Endothelial cell (in vitro differentiated cells): ENCODE data around the gene NLK. TPM values are rescaled to one million over a fixed set of nuclear protein-coding genes. Genes with fewer than 3 reads are reported as not detected.

Source experiments
- DNase-seq: peaks from one replicate; pipeline ENCODE4 v3.0.0; 2021; ENCODE audit warnings: low spot score
- H3K27ac Mint-ChIP-seq: one replicate; pipeline ENCODE4 v1.8.0; 2021; ENCODE audit warnings: mixed read lengths, inconsistent platforms; ENCODE audit not compliant: unreplicated experiment
- H3K27me3 Mint-ChIP-seq: one replicate; pipeline ENCODE4 v1.8.0; 2021; ENCODE audit warnings: mild to moderate bottlenecking, moderate library complexity, mixed read lengths, inconsistent platforms; ENCODE audit not compliant: unreplicated experiment
- H3K36me3 Mint-ChIP-seq: one replicate; pipeline ENCODE4 v1.8.0; 2021; ENCODE audit warnings: mild to moderate bottlenecking, low read depth, mixed read lengths, inconsistent platforms; ENCODE audit not compliant: unreplicated experiment
- H3K4me1 Mint-ChIP-seq: one replicate; pipeline ENCODE4 v1.8.0; 2021; ENCODE audit warnings: mild to moderate bottlenecking, mixed read lengths, inconsistent platforms; ENCODE audit not compliant: unreplicated experiment
- H3K4me3 Mint-ChIP-seq: one replicate; pipeline ENCODE4 v1.8.0; 2021; ENCODE audit warnings: mild to moderate bottlenecking, mixed read lengths, inconsistent platforms; ENCODE audit not compliant: unreplicated experiment
- H3K9me3 Mint-ChIP-seq: one replicate; pipeline ENCODE4 v1.8.0; 2021; ENCODE audit warnings: mixed read lengths, inconsistent platforms; ENCODE audit not compliant: unreplicated experiment
- total RNA-seq: library from RNA; stranded (reverse); fragmentation: NEBNext Ultra II Directional; extraction: Animal tissue kit (Norgen Biotek cat#: 25700); gene quantifications from one replicate; pipeline ENCODE4 v1.2.1, GENCODE V29; 2021; ENCODE audit not compliant: unreplicated experiment
- TF ChIP-seq, protein P1 (sequence below): fragments of 200-600 bp; sonication (generic); IDR thresholded peaks from one replicate; pipeline ENCODE4 v1.5.0; 2021; ENCODE audit warnings: antibody characterized with exemption; ENCODE audit not compliant: unreplicated experiment

The NLK gene
- total RNA-seq, 1 donor from 2014 or later: 53.7 TPM

- TF ChIP-seq, protein P1, sequence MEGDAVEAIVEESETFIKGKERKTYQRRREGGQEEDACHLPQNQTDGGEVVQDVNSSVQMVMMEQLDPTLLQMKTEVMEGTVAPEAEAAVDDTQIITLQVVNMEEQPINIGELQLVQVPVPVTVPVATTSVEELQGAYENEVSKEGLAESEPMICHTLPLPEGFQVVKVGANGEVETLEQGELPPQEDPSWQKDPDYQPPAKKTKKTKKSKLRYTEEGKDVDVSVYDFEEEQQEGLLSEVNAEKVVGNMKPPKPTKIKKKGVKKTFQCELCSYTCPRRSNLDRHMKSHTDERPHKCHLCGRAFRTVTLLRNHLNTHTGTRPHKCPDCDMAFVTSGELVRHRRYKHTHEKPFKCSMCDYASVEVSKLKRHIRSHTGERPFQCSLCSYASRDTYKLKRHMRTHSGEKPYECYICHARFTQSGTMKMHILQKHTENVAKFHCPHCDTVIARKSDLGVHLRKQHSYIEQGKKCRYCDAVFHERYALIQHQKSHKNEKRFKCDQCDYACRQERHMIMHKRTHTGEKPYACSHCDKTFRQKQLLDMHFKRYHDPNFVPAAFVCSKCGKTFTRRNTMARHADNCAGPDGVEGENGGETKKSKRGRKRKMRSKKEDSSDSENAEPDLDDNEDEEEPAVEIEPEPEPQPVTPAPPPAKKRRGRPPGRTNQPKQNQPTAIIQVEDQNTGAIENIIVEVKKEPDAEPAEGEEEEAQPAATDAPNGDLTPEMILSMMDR: no peak
- DNase-seq: no peak
- Mint-ChIP-seq H3K27me3 (peaks cover 2% of the 10 kb centered on the region), H3K27ac (no peak overlapping the region), H3K36me3 (peaks cover 16% of the 10 kb centered on the region), H3K4me1 (peaks cover 15% of the 10 kb centered on the region), H3K9me3 (no peaks in the 10 kb centered on the region), H3K4me3 (no peak overlapping the region)
Observed at GRCh38 chr17:28086519-28086918, 44.0 kb downstream of the NLK start.

- DNase-seq: no peak
- Mint-ChIP-seq H3K4me3 (no peak overlapping the region), H3K9me3 (no peaks in the 10 kb centered on the region), H3K27ac (no peak overlapping the region), H3K27me3 (peaks cover 3% of the 10 kb centered on the region), H3K36me3 (peaks cover 16% of the 10 kb centered on the region), H3K4me1 (peaks cover 9% of the 10 kb centered on the region)
- TF ChIP-seq, protein P1: no peak
Observed at GRCh38 chr17:28087743-28088142, 45.3 kb downstream of the NLK start.

GRCh38 chr17:28090551-28090950 is 48.1 kb downstream of the NLK start:
- no peaks in the 10 kb centered on the region for H3K9me3 Mint-ChIP-seq

DNA sequence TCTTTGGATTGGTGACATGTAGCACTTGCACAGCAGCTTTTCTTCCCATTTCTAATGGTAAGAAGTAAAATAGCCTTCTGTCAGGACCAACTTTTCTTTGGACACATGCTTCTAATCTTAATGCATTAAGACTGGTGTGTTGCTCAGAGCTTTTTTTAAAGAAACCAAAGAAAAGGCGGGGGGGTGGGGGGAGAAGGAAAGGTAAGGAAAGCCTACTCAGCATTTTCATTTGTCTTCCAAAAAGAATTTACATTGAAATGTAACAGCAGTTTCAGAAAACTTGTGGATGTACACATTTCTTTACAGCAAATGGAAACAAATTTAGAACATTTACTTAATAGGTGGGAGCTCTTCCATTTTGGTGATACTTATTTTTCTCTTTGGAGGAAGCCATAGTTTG is 49.6 kb downstream of the NLK start:
- Mint-ChIP-seq H3K4me1 (peaks cover 11% of the 10 kb centered on the region), H3K9me3 (no peaks in the 10 kb centered on the region), H3K36me3 (peaks cover 12% of the 10 kb centered on the region), H3K27ac (no peak overlapping the region), H3K27me3 (peaks cover 4% of the 10 kb centered on the region), H3K4me3 (no peak overlapping the region)
- TF ChIP-seq, protein P1: no peak
- DNase-seq: no peak

More at GRCh38 chr17:28090551-28090950, 48.1 kb downstream of the NLK start:
- Mint-ChIP-seq H3K4me3 (no peak overlapping the region), H3K36me3 (peaks cover 12% of the 10 kb centered on the region), H3K27ac (no peak overlapping the region), H3K4me1 (peaks cover 12% of the 10 kb centered on the region), H3K27me3 (peaks cover 4% of the 10 kb centered on the region)
- TF ChIP-seq, protein P1: no peak
- no peak for DNase-seq

GRCh38 chr17:28093999-28094716 is 51.7 kb downstream of the NLK start:
- DNase-seq: no peak
- Mint-ChIP-seq H3K9me3 (no peaks in the 10 kb centered on the region), H3K27me3 (peaks cover 4% of the 10 kb centered on the region), H3K36me3 (peaks cover 12% of the 10 kb centered on the region), H3K4me3 (no peak overlapping the region), H3K4me1 (peaks cover 11% of the 10 kb centered on the region), H3K27ac (no peak overlapping the region)
- TF ChIP-seq, protein P1: no peak
